Thoracic aorta (tissue), 2 donors: Measurements from ENCODE around the gene SLC13A3. TPM values are rescaled to one million over a fixed set of nuclear protein-coding genes. Genes with fewer than 3 reads are reported as not detected.

Source experiments
- ATAC-seq: fragments of 150-250 bp; one replicate; pipeline ENCODE4 v1.8.0; 2017; ENCODE audit warnings: low read depth; ENCODE audit not compliant: insufficient number of reproducible peaks, low FRiP score
- DNase-seq: peaks from one replicate; pipeline ENCODE4 v3.0.0-alpha.2; 2020; ENCODE audit warnings: low spot score
- H3K27ac ChIP-seq, 2 donors: fragments of 200-600 bp; sonication (generic); 1 replicate in 1 of 2; 2 replicates in 1 of 2; pipeline ENCODE4 v1.5.1; 2016; ENCODE audit warnings: mild to moderate bottlenecking in 2 of 2, moderate library complexity in 2 of 2
- H3K27me3 ChIP-seq: fragments of 200-600 bp; sonication (generic); replicated peaks from 2 replicates; pipeline ENCODE4 v1.6.0; 2016; ENCODE audit warnings: mild to moderate bottlenecking; ENCODE audit not compliant: insufficient read depth
- H3K36me3 ChIP-seq: fragments of 200-600 bp; sonication (generic); one replicate; pipeline ENCODE4 v1.5.1; 2016
- H3K4me1 ChIP-seq, 2 donors: fragments of 200-600 bp; sonication (generic); 1 replicate in 1 of 2; 2 replicates in 1 of 2; pipeline versions ENCODE4 v1.5.1 to v1.6.0; 2016; ENCODE audit warnings: low read depth in 2 of 2, mild to moderate bottlenecking in 1 of 2; ENCODE audit not compliant: control insufficient read depth in 1 of 2
- H3K4me3 ChIP-seq: fragments of 200-600 bp; sonication (generic); 2 replicates; pipeline ENCODE4 v1.5.1; 2016; ENCODE audit warnings: mild to moderate bottlenecking
- H3K9me3 ChIP-seq: fragments of 200-600 bp; sonication (generic); 2 replicates; pipeline ENCODE4 v1.5.1; 2016
- total RNA-seq, 2 donors: library from RNA; depleted of rRNA; stranded (reverse); fragments of >200 nt; gene quantifications; one replicate each; pipeline versions ENCODE4 v1.1.0 to v1.2.3, GENCODE V29; 2016
- TF ChIP-seq, protein P1 (sequence below): fragments of 200-600 bp; sonication (generic); IDR thresholded peaks from one replicate; pipeline ENCODE4 v1.5.1; 2019; ENCODE audit warnings: antibody characterized with exemption

Gene SLC13A3
- total RNA-seq, 2 donors from 2014 or later, result 3.2 to 4.9 TPM

DNA sequence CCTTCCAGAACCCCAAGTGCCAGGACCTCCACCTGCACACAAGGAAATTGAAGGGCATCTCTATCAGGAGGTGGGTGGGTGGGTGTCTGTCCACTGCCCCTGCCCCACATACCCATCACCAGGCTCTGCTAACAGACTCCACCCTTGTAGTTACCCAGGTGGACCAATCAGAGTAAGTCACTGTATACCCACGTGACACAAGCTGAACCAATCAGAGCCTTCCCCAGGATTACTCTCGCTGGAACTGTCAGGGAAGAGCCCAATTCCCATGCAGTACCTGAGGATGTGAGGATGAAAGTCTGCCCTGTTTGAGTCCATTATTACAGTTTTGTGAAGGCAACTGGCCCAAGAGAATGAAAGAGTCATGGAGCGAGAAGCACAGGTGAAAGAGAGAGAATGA is 105.0 kb downstream of the SLC13A3 start:
- ATAC-seq (no peak), DNase-seq (no peak)
- Histone ChIP-seq H3K36me3 (no peaks in the 10 kb centered on the region), H3K9me3 (no peaks in the 10 kb centered on the region), H3K27me3 (no peaks in the 10 kb centered on the region), H3K27ac (no peak overlapping the region), H3K4me1 (no peaks in the 10 kb centered on the region), H3K4me3 (no peak overlapping the region)
- TF ChIP-seq, protein P1, sequence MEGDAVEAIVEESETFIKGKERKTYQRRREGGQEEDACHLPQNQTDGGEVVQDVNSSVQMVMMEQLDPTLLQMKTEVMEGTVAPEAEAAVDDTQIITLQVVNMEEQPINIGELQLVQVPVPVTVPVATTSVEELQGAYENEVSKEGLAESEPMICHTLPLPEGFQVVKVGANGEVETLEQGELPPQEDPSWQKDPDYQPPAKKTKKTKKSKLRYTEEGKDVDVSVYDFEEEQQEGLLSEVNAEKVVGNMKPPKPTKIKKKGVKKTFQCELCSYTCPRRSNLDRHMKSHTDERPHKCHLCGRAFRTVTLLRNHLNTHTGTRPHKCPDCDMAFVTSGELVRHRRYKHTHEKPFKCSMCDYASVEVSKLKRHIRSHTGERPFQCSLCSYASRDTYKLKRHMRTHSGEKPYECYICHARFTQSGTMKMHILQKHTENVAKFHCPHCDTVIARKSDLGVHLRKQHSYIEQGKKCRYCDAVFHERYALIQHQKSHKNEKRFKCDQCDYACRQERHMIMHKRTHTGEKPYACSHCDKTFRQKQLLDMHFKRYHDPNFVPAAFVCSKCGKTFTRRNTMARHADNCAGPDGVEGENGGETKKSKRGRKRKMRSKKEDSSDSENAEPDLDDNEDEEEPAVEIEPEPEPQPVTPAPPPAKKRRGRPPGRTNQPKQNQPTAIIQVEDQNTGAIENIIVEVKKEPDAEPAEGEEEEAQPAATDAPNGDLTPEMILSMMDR, result no peak

DNA sequence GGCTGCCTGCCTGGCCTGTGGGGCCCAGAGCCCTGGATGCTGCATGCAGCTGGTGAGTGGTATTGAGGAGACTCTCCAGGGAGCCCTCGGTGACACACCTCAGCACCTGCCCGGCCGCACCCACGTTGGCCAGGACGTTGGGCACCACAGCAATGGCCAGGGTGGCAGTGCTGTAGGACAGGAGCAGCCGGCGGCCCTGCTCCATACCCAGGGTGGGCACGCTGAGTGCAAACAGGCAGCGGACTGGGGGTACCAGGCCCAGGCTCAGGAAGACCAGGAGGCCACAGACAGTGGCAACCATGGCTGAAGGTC is 105.5 kb downstream of the SLC13A3 start:
- Histone ChIP-seq H3K9me3 (no peaks in the 10 kb centered on the region), H3K4me3 (no peak overlapping the region), H3K27me3 (no peaks in the 10 kb centered on the region), H3K36me3 (no peaks in the 10 kb centered on the region), H3K27ac (no peak overlapping the region), H3K4me1 (no peaks in the 10 kb centered on the region)
- TF ChIP-seq, protein P1, result no peak
- no peak for DNase-seq
- ATAC-seq, result no peak

DNA sequence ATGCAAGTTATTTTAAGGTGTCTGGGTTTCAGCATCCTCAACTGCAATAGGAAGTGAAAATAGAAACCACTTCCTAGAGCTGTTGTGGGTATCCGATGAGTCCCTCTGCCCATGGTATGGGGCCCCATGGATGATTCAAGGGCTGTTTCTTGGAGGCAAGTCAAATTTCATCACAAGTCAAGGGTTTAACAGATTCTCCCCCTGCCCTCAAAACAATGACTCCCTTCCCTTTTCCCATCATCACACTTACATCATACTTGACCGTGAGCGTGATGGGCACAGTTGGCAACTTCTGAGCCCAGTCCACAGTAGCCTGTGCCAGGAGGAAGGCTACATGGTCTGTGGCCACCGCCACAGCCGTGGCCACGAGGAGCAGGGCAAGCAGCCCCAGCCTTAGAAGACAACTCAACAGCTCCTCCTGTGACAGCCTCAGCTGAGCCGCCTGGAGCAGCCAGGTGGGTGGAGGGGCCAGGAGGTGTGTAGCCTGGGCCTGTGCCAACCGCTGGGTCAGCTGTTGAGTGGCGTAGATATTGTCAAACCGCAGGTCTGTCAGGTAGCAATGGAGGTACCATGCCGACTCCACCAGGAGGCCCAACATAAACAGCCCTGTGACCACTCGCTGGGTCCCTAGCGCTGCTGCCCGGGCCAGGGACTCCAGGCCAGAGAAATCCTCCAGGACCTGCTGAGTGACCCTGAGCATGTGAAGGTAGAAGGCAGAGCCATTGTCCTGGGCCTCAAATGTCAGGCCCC is 106.0 kb downstream of the SLC13A3 start:
- Histone ChIP-seq H3K27me3 (no peaks in the 10 kb centered on the region), H3K36me3 (no peaks in the 10 kb centered on the region), H3K9me3 (no peaks in the 10 kb centered on the region), H3K4me1 (no peaks in the 10 kb centered on the region), H3K27ac (no peak overlapping the region), H3K4me3 (no peak overlapping the region)
- DNase-seq (no peak), ATAC-seq (no peak)
- TF ChIP-seq, protein P1, result no peak

DNA sequence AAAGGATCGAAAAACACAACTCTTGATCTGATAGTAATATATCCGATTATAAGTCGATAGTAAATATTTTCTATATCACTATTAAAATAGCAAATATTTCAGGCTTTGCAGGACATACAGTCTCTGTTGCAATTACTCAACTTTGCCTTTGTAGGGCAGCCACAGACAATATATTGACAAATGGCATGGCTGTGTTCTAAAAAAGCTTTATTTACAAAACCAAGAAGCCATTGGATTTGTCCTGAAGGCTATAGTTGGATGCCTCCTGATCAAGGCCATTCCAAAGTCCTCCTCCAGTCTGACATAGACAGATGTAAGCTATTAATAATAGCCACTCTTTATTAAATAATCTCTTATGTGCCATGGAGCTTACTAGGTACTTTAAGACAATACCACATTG is 106.7 kb downstream of the SLC13A3 start:
- H3K27me3 ChIP-seq, result no peaks in the 10 kb centered on the region

DNA sequence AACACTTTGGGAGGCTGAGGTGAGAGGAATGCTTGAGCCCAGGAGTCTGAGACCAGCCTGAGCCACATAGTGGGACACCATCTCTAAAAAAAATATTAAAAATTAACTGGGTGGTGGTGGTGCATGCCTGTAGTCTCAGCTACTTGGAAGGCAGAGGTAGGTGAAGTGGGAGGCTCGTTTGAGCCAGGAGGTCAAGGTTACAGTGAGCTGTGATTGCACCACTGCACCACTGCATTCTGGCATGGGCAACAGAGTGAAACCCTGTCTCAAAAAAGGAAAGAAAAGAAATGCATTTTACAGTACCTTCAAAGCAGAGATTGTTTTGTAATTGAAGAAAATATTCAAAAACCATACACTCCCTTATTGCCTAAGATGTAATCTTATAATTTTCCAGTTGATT is 107.3 kb downstream of the SLC13A3 start:
- no peak for ATAC-seq
- no peaks in the 10 kb centered on the region for H3K27me3 ChIP-seq

More for the DNA sequence above, 106.7 kb downstream of the SLC13A3 start:
- Histone ChIP-seq H3K36me3 (no peaks in the 10 kb centered on the region), H3K4me3 (no peak overlapping the region), H3K4me1 (no peaks in the 10 kb centered on the region), H3K9me3 (no peaks in the 10 kb centered on the region), H3K27ac (no peak overlapping the region)
- DNase-seq (no peak), ATAC-seq (no peak)
- TF ChIP-seq, protein P1, result no peak

More for the DNA sequence above, 107.3 kb downstream of the SLC13A3 start:
- Histone ChIP-seq H3K4me3 (no peak overlapping the region), H3K36me3 (no peaks in the 10 kb centered on the region), H3K4me1 (no peaks in the 10 kb centered on the region), H3K9me3 (no peaks in the 10 kb centered on the region), H3K27ac (no peak overlapping the region)
- TF ChIP-seq, protein P1, result no peak
- DNase-seq, result no peak
